ENCODE measurements around the gene TMPRSS11B.

DNA sequence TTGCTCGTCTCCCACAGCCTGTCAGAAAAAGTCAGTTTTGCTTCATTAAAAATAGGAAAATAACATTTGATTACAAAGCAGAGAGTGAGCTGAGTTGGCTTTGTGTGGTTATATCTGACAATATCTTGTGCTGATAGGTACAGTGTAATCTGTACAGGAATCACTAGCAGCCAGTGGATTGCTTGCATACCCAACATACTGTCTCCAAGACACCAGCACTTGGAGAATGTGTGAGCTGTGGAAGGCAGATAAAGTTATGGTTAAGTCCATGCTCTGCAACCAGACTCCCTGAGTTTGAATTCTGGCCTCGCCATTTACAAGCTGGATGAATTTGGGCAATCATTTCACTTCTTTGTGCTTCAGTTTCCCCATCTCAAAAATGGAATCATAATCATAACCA, 58.3 kb downstream of the TMPRSS11B start:
- no peak for TF ChIP-seq MEIS1 (CRISPR knock-in tag; IDR thresholded peaks at IDR 0.05; ENCODE audit: borderline replicate concordance)
- no peak for TF ChIP-seq ZNF354C (tag by site-specific recombination; IDR thresholded peaks at IDR 0.05; ENCODE audit: borderline replicate concordance, low read depth)
- TF ChIP-seq GLIS1 (tag by site-specific recombination; IDR thresholded peaks at IDR 0.05): no peak
- TF ChIP-seq ZNF23 (tag by site-specific recombination; IDR thresholded peaks at IDR 0.05; ENCODE audit: borderline replicate concordance): no peak
- TF ChIP-seq ZNF596 (tag by site-specific recombination; IDR thresholded peaks at IDR 0.05): no peak
- TF ChIP-seq, protein P1, sequence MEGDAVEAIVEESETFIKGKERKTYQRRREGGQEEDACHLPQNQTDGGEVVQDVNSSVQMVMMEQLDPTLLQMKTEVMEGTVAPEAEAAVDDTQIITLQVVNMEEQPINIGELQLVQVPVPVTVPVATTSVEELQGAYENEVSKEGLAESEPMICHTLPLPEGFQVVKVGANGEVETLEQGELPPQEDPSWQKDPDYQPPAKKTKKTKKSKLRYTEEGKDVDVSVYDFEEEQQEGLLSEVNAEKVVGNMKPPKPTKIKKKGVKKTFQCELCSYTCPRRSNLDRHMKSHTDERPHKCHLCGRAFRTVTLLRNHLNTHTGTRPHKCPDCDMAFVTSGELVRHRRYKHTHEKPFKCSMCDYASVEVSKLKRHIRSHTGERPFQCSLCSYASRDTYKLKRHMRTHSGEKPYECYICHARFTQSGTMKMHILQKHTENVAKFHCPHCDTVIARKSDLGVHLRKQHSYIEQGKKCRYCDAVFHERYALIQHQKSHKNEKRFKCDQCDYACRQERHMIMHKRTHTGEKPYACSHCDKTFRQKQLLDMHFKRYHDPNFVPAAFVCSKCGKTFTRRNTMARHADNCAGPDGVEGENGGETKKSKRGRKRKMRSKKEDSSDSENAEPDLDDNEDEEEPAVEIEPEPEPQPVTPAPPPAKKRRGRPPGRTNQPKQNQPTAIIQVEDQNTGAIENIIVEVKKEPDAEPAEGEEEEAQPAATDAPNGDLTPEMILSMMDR (tag by site-specific recombination; IDR thresholded peaks at IDR 0.05): no peak
- TF ChIP-seq ZNF274 (IDR thresholded peaks at IDR 0.05; ENCODE audit: low read length): no peak
- TF ChIP-seq ZNF274 (tag by site-specific recombination; IDR thresholded peaks at IDR 0.05; ENCODE audit: borderline replicate concordance): no peak
- no peak for TF ChIP-seq ZSCAN18 (tag by site-specific recombination; IDR thresholded peaks at IDR 0.05)
- no peak for TF ChIP-seq PRDM4 (tag by site-specific recombination; IDR thresholded peaks at IDR 0.05)
- no peak for TF ChIP-seq ZSCAN23 (tag by site-specific recombination; IDR thresholded peaks at IDR 0.05)
- TF ChIP-seq ZNF350 (tag by site-specific recombination; IDR thresholded peaks at IDR 0.05): no peak
- no peak for TF ChIP-seq REPIN1 (tag by site-specific recombination; IDR thresholded peaks at IDR 0.05; ENCODE audit: low read depth)
- no peak for TF ChIP-seq ZSCAN5A (tag by site-specific recombination; IDR thresholded peaks at IDR 0.05)

Measured in HEK293 (cell line).